NCI-H82 treated with DMSO at 0.1 percent for 48 hours (cell line): ENCODE results near the gene MRPS22.
A peak's percentile ranks its signal among the peaks of the same experiment; 100 is the strongest.

Experiments
- DNase-seq: peaks from one replicate; lab custom pipeline; 2025; ENCODE audit not compliant: unreplicated experiment; lab: John Stamatoyannopoulos, UW

Gene MRPS22

DNA sequence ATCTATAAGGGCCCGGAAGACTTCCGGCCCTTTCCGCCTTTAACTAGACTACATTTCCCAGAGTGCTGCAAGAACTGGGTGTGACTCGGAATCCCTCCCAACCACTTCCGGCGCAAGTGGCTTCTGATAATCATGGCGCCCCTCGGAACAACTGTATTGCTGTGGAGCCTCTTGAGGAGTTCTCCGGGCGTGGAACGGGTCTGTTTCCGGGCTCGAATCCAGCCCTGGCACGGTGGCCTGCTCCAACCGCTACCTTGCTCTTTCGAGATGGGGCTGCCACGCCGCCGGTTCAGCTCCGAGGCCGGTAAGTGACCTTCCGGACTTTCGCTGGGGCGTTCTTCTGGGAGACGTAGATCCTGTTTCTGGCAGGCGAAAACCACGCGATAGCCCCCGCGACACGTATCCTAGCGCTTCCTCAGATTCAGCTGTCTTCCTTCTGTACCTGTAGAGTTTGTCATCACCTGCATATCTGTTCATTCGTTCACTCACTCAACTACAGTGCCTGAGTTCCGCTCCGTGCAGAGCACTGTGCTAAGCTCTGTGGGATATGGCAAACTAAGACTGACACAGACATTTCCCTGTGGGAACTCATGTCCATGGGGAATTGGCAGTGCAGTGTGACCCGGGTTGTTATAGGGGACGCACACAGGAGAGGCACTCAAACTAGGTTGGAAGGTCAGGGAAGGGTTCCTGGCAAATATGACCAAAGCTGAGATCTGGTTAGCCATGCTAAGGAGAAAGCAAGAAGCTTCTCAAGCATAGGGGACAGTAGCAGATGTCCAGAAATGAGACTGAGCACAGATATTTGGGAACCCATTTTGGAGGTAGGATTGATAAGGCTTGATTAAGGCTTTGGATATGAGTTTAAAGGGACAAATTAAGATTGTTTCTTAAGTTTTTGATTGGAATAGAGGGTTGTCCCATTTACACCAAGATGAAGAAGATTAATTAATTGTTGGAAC is at the start of gene MRPS22:
MRPS22 (plus strand) TSS at position 126 of the 962 bp plus-strand sequence; CDS start at position 133, 7 bp downstream.
- DNase-seq = peak; percentile 86

- DNase-seq = no peak
These were observed 48.8 kb upstream of the MRPS22 start for GRCh38 chr3:139295040-139295439.

DNA sequence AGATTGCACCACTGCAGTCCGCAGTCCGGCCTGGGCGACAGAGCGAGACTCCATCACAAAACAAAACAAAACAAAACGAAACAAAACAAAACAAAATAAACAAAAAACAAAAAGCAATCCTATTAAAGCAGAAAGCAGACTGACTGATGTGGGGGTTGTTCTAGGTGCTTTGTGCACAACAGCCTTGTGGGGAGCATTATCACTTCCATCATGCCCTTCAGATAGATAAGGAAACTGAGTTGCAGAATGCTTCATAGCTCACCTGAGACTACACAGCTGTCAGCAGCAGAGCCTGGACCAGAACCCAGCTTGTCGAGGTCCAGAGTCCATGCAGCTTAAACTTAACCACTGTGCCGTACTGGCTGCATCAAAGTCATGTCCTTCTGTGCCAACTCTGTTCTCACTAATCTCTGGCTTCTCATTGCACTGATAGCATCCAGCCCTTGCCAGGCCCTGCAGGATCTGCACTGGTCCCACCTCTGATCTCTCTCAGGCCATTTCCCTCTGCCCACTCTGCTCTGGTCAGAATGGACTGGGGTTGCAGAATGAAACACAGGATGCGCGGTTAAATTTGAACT is 47.6 kb upstream of the MRPS22 start:
- DNase-seq = no peak

DNA sequence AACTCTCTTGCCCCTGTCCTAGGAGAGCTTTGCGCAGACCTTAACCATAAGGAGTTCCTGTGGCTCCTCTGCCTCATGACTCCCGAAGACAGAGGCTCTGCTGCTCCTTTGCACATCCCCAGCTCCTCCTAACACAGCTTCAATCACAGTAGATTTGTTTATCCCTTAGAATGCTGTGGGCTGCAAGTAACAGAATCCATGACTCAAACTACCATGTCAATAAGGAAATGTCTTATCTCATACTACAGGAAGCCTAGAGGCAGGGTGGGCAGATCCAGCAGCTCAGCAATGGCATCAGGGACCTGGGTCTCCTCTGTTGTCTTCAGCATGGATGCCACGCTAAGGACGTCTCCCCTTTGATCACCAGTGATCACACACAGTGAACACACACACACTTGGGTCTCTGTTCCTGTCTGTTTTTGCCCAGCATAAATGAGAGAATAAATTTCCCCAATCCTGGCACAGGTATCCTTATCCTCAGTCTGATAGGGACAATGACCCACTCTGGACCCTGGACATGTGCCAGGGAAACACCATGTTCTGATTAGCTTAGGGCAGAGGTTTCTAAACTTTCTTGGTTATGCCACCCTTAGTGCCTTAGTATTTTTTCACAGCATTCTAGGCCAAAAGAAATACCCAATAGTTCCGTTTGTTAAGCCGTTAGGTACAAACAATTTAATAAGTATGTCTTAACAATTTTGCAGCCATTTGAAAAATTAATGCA is 46.1 kb upstream of the MRPS22 start:
- DNase-seq = no peak

DNA sequence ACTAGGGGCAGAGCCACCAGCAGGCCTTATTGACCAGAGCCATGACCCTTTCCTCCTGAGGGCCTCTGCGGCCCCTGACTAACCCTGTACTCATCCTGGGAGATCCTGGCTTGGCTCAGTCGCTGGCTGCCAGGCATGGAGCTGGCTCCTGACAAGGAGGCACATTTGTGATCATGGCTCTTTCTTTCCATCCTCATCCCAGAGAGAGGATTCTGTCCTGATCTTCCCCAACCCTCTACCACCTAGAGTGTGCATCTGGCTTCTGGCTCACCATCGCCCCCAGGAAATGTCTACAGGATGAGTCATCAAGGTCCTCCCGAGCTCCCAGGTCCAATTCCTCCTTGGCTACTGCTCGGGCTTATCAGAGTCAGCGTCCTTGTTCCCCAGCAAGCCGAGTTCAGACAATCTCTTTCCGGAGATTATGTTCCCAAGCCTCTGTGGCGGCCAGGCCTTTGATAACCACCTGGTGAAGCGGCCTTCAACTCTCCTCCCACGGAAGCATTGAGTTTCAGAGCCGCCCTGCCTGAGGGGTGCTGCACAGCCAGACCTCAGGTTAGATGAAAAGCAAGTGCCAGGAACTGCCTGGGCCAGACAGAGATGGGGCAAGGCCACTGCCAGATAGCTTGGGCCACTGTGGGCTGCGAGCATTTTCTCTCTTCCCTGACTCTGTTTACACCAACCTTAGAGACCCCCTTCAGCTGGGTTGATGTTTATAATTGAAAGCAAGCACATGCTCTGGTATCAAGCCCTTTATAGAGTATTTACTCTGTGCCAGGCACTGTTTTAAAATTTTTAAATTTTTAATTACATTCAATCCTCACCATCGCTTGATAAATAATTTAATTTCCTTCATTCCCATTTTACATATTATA is 44.3 kb upstream of the MRPS22 start:
- DNase-seq = no peak

- no peak for DNase-seq
These were observed 43.4 kb upstream of the MRPS22 start for GRCh38 chr3:139300416-139300815.

GRCh38 chr3:139301183-139301582 is 42.6 kb upstream of the MRPS22 start:
- DNase-seq = no peak

DNA sequence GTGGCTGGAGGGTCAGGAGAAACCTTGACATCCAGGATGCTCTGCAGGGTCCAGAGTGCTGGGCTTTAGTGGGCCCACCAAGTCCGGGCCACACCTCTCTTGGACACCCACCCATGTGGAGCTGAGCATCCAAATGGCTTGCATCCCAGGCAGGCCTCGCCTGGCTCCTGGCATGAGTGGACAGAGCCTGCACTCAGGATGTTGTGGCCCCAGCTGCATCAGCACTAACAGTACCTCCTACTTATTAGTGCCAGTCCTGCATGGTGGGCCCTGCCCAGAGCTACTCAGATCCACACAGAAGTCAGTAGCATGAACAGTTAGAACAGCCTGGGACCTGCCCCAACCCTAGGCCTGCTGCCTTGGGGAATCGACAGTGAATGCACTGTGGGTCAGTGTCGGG is 42.2 kb upstream of the MRPS22 start:
- DNase-seq = no peak

- DNase-seq = no peak
These were observed 41.6 kb upstream of the MRPS22 start for GRCh38 chr3:139302084-139302800.

GRCh38 chr3:139302801-139303113 is 41.1 kb upstream of the MRPS22 start:
- no peak for DNase-seq

- DNase-seq = no peak
These were observed 40.6 kb upstream of the MRPS22 start for GRCh38 chr3:139303216-139303615.

GRCh38 chr3:139304383-139304782 is 39.4 kb upstream of the MRPS22 start:
- no peak for DNase-seq

- DNase-seq = no peak
These were observed 37.7 kb upstream of the MRPS22 start for GRCh38 chr3:139306078-139306477.

- DNase-seq = no peak
These were observed 36.7 kb upstream of the MRPS22 start for GRCh38 chr3:139307072-139307491.

- peak; percentile 17 for DNase-seq
These were observed 35.9 kb upstream of the MRPS22 start for GRCh38 chr3:139307601-139308555.

DNA sequence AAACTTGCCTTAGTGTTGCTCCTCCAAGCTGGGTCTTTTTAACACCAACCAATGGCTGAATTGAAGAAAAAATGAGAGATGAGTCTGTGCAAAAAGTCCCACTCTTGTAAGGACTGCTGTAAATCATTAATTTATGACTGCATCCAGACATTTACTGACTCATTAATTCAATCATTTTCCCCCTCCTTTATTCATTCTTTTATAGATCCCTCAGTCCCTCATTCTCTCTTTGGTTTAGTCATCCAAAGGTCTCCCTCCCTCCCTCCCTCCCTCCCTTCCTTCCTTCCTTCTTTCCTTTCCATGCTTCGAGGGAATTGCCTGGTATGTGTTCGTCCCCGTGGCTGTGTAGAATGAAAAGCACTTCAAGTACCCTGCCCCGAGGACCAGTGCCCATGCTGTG is 35.3 kb upstream of the MRPS22 start:
- no peak for DNase-seq

DNA sequence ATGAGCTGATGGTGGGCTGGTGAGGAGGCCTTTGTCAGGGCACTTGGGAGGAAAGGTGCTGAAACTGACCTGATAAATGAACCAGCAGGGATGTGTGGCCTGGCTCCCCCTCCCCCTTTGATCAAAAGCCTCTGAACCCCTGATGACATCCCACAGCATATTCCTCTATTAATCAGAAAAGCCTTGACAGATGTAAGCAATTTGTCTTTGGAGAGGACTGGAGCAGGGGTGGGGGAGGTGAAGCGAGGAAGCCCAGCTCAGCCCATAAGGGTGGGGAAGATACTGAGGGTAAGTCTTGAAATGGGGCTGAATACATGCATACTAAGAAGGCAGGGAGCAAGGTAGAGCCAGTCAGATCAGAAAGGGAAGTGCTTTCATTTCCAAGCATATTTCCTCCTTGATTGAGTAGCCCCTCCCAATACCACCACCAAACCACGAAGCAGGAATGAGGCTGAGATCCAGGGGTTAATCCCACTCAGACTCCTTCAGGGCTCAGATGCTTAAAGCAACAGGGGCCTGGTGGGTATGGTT is 34.7 kb upstream of the MRPS22 start:
- DNase-seq = peak; percentile 62

- DNase-seq = no peak
These were observed 33.9 kb upstream of the MRPS22 start for GRCh38 chr3:139309880-139310279.

DNA sequence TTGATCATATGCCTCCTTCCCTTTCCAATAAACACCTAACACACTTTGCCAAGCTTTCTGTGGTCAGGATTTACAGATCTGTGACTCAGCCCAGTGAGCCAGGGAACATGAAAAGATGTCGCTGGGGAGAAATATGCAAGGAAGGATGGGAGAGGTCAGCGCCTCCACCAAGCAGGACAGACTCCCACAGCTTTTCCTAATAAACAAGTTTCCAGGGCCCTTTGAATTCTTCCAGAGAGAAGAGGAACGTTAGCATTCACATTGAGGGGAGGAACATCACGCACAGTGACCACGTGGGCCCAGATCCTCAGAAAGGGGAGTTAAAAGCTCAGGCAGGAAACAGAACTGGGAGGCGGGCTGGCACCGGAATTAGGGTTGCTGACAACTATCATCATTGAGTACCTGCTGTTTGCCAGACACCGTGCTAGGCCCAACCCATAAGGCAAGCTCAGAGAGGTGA is 33.3 kb upstream of the MRPS22 start:
- DNase-seq = no peak
